GM21528 (cell line): Measurements from ENCODE around the gene SLC6A6.

Experiments
- ATAC-seq: cut with Tn5 transposase; IDR thresholded peaks from one replicate; pipeline ENCODE4 v1.9.1; 2021; ENCODE audit warnings: mild to moderate bottlenecking, moderate library complexity; ENCODE audit not compliant: unreplicated experiment, low FRiP score

Gene SLC6A6

DNA sequence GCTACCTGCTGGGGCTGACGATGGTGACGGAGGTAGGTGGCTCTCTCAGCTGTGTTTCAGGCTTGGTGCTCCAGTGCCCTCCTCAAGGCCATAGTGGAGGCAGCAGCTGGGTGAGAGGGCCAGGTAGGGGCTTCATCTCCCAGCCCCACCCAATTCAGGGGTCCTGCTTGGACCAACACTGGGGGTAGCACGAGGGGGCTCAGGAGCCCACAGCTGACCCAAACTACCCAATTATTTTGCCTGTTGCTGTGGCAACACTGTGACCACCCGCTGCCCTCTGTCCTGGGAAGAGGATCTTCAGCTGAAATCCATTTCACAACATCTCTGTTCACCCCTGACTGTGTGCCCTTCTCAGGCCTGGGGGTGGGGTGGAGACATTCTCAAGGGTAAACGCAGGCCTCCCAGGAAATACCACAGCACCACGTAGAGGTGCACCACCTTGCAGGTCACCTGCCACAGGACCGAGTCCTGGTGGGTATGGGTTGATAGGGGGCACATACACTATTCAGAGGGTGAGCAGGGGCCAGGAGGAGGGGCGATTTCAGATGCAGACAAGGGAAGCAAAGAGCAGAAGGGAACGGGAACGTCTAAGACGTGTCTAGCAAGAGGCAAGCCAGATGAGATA lies 75.0 kb downstream of the SLC6A6 start:
- no peak for ATAC-seq

DNA sequence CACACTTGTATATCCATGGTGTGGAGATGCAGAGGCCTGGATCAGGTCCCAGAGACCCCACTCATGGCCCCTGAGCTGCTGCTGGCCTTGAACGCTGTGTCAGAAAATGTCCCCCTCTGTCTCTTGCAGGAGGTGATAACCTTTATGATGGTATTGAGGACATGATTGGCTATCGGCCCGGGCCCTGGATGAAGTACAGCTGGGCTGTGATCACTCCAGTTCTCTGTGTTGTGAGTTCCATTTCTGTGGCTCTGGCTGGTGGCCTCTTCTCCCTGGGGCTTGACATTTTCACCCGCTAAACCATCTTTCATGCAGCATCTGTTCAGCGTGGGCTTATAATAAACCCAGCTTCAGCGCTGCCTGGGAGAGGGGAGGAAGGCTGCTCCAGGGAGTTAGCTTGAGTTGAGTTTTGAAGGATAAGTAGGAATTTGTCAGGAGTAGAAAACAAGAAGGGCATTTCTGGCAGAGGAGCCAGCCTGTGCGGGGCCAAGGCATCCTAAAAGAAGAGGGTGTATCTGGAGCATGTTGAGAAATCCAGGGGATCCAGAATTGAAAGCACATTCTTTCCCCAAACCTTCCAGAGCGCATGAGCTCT lies 76.6 kb downstream of the SLC6A6 start:
- ATAC-seq: no peak

DNA sequence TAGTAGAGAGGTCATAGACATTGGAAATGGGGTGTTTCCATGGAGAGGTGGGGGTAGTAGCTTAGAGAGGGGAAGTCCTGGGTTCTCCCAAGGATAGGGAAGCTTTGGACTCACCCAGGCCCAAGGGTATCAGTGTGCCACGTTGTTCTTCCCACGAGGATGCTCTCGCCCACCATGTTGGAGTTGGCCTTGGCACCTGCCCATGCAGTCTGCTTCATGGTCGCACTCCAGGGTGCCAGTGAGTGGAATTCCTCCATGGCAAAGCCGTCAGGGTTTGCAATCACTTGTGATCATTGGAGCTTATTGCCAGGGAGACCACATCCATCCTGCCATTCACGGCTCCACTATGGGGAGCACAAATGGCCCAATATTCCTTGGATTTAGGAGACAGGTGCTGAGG lies 77.2 kb downstream of the SLC6A6 start:
- ATAC-seq: no peak

DNA sequence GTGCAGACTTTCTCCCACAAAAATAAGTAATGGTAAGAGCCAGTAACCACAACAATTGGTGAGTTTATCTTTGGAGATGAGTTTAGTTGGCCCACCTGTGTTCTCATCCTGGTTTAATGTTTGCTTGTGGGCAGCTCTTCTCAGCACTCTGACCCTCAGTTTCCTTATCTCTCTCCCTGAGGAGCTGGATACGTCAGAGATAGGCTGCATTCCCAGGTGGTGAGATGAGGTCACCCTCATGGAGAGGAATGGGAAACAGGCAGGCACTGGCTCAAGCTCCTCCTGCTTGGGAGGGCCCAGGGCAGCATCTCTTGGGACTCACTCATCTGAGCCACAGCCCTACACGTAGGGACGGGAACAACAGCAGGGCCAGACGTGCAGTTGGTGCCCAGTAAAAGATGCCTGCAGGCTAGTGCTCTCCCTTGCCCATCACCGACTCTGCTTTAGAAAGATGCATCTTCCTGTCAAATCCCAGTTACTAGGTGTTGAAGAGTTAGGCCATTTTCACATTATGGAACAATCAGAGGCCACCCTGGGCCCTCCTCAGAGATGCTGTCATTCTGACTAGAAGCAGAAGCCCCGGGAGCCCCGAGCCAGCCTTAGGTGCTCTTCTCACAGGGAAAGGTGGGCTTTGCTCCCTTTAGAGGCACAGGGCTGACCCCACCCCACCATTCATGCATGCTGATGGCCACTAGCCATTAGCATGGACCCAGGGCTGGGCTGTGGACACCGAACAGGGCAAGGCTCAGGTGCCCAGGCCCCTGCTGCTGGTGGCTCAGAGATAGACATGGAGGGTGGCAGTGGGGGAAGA lies 78.0 kb downstream of the SLC6A6 start:
- ATAC-seq: no peak

DNA sequence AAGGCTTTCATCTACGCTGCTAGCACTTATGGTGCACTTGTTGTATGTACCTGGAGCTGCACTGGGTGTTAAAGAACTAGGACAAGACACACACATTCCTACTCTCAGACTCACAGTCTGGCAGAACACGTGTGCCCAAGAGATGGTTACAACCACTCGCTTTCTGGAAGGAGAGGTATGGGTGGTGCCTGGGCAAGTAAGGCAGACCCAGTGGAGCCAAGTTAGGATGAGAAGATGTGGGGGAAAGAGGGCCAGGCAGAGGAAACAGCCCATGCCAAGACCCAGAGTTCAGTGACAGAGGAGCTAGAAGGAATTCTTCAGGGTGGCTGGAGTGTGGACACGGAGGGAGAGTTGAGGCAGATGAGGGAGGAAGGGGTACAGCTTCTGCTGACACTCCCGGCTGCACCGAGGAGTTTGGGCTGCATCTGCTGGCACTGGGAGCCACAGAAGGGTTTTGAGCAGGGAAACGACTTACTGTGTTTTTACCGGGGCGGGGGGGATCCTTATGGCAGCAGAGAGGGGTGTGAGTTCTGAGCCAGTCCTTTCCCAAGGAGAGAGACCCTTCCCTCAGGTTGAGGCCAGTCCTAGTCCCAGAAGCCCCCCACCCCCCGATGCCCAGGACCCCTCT lies 78.7 kb downstream of the SLC6A6 start:
- no peak for ATAC-seq

DNA sequence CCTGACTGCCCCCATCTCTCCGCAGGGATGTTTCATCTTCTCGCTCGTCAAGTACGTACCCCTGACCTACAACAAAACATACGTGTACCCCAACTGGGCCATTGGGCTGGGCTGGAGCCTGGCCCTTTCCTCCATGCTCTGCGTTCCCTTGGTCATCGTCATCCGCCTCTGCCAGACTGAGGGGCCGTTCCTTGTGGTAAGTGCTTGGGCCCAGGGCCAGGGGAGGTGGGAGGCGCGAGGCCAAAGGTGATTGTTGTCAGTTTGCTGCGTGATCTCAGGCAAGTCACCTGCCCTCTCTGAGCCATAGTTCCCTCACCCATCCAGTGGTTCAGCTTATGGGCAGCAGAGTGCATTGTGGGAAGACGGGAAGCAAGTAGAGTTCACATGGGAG lies 79.2 kb downstream of the SLC6A6 start:
- no peak for ATAC-seq

DNA sequence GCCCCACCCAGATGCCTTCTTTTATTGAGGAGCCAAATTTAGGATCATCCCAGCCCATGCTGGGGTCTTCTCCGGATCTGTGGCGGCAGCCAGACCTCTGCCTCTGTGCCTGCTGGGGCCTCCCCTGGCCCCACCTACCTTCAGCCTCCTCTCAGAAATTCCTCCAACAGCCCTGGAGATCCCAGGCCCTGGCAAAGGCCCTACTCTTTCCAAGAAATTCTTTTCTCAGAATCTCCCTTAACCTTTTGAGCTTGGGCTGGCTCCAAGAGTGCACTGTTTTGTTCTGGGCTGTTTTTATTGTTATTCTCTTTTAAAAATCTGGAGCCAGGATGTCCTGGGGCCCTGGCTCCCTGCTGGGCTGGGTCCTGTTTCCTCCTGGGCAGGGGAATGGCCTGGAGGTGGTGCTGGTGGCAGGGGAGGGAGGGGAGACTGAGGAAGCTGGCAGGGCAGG lies 79.9 kb downstream of the SLC6A6 start:
- no peak for ATAC-seq

DNA sequence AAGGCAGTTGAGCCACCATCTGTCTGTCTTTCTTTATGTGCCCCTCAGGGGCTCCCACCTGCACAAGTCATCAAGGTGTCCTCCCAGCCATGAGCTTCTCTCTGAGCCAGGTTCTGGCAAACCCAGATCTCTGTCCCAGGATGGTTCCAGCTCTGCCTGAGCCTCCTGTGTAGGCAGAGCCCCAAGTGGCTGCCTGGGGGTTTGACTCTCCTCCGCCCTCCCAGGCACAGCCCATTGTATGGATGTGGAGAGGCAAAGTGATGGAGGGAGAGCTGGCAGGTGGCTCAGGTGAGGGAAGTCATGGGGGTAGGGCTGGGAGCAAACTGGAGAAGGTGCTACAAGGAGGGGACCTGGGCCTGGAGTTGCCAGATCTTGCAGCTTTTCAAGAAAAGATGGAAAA lies 80.9 kb downstream of the SLC6A6 start:
- no peak for ATAC-seq

DNA sequence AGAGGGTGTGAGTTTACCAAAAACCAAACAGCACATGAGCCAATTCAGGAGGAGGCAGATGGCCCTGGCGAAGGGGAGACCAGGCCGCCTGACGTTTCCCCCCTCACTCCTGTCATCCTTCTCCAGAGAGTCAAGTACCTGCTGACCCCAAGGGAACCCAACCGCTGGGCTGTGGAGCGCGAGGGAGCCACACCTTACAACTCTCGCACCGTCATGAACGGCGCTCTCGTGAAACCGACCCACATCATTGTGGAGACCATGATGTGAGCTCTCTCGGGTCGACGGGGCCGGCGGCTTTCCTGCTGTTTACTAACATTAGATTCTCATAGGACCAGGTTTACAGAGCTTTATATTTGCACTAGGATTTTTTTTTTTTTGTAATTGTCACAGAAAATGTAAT lies 82.3 kb downstream of the SLC6A6 start:
- ATAC-seq: no peak

DNA sequence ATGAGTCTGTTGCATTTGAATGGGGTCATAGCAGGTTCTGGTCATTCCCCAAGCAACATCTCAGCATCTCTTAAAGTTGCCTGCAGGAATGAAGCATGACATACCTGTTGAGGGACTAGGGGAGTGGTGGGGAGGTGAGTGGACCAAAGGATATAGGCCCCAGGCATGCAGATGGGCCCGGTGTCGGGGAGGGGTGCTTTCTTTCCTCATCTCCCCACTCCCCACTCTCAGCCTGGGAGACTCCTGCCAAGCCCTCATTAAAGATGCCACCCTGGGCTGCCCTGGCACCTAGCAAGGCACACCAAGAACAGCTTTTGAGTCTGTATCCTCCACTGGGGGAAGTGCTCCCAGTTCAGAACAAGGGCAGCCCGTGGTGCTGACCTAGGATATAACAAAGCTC lies 83.6 kb downstream of the SLC6A6 start:
- no peak for ATAC-seq

DNA sequence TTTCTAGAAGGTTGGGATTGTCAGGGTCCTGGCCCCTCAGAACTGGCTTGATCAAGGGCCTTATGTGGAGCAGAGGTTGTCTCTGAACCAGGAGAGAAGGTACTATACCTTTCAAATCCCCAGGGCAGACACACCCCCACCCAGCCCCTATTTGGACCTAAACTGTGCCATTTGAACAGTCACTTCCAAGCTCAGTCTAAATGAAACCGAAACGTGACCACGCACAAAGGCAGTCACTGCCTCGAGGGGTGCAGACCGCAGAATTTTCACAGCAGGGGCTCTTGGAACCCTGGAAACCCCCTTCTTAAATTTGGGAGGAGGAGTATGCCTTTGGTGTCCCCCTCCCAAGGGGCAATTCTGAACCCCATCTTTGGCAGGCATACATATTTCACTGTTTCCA lies 84.1 kb downstream of the SLC6A6 start:
- ATAC-seq: no peak

DNA sequence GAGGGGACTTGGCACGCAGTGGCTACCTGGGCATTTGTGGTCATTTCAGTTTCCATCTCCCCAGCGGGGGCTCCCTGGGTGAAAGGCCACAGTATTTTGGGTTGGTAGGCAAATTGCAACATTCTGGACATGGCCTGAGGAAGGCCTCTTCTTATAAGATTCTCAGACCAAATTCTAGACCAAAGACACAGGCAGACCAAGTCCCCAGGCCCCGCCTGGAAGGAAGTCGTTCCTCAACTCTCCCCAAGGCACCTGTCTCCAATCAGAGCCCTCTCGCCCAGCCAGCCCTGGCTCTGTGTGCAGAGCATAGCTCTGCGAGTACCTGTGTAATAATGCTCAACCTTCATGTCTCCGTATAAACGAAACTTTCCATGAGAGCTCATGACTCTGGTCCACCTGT lies 84.7 kb downstream of the SLC6A6 start:
- ATAC-seq: no peak

DNA sequence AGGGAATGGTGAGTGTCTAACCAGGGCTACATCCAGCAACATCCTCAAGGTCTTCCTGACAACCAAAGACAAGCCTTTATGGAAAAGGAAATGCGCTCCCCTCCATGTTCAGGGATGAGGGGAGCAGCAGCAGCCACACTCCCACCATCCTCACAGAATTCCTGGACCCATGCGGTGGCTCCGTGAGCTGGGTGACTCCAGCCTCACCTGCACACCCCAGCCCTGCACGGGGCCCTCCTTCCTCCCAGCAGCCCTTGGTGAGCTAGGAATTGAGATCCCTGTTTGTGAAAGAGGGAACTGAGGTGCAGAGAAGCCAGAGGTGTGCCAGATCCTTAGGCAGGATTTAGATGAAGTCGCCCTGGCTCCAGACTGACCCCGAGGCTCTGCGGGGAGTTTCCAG lies 85.4 kb downstream of the SLC6A6 start:
- no peak for ATAC-seq

DNA sequence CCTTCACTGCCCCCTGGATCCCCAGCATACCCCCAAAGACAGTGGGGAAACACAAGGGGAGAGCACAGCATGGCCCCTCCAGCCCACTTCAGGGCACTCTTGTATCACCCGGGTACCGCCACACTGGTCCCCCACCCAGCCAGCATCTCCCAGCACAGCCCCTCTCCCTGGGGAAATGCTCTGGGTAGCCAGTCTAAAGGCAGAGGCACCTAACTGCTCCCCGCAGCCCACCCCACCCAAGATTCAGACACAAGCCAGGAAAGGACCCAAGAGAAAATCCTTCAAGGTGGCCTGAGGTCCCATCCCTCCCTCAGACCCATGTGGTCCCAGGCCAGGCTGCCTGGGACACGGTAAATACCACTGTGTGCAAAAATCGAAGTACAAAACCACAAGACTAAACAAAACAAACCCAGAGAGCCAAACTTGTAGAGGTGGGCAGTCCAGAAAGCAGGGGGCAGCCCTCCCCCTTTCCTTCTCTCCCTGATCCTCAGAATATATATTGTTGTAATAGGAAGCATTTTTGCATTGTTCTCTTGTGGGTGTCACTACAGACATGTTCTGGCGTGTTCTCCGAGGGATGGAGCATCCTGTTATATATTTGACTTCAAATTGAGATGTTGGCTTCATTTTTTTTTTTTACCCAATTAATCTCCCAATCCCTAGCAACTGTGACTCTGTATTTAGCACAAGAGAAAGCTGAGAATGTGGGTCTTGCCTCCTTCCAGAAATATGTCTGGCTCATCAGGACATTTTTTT lies 86.1 kb downstream of the SLC6A6 start:
- no peak for ATAC-seq

DNA sequence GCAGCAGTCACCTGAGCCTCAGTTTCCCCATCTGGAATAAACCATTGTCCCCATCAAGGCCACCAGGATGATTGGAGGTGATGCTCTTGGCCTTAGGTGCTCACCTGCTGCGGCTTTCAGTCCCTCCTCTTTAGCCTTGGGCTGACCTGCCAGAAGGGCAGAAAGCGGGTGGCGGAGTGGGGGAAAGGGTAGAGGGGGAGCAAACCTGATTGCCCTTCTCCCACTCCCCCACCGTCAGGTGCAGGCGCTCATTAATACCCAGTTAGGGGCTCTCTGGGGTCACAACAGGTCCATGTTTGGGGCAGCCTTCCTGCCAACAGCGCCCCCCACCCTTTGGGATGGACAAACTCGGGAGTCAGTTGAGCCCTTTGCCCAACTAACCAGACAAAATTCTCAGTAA lies 87.2 kb downstream of the SLC6A6 start:
- no peak for ATAC-seq

DNA sequence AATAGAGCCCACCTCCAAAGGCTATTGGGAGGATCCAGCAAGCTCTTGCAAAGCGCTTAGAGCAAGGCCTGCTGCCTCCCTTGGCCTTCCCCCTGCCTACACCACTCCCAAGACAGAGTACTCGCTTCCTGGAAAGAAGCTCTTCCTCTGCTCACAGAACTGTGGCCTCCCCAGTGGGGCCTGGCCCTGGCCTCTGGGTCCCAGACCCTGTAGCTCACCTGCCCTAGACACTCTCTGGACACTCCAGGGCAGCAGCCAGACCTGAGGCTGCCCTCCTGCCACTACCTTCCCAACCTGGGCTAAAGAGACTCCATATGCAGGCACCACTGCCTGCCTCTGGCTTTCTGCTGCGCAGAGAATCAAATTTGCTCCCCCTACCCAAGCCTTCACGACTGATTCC lies 87.8 kb downstream of the SLC6A6 start:
- ATAC-seq: no peak

DNA sequence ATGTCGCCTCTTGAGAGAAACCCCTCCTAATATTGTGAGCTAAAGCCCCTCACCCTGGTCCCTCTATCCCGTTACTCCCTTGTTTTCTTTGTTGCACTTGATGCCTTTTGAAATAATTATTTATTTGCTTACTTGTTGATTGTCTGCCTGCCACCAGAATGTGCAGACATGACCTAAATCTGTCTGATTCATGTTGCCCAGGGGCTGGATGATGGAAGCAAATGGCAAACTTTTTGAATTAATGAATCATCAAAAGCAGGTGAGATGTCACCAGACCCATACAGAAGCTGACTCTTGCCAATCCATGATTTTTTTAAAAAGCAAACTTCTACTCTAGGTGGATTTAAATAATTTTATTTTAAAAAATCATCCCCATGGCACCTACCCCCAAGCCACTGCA lies 88.4 kb downstream of the SLC6A6 start:
- ATAC-seq: no peak

DNA sequence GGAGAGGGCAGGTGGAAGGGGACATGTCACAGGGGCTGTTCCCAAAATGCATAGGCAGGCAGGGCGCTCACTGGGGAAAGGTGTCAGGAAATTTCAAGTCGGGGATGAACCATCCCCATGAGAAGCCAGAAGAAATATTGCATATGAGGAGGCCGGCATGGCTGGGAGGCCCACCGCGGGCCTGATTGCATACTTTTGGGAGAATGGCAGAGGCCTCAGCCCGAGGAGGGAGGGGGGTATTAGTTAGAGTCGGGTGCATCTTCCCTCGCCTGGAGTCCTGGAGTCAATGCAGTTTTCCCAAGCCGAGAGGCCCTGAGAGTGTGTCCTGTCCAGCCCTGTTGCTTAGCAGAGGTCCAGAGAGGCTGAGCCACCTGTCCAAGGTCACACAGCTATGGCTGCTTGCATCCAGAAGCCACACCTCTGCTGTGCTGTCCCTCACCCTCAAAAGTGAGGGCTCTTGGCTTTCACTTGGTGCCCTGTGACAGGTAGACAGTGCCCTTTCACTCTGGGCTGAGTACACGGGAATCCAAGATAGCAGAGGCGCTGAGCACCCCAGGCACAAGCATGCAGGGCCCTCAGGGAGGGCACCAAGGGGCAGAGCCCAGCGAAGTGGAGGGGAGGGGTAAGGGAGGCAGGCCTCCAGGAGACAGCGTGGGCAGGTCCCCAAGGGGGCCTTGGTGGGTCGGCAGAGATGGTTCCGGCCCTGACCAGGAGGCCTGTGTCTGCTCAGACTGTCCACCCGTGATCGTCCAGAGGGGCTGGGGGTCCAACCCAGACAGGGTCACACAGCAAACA lies 89.2 kb downstream of the SLC6A6 start:
- no peak for ATAC-seq

DNA sequence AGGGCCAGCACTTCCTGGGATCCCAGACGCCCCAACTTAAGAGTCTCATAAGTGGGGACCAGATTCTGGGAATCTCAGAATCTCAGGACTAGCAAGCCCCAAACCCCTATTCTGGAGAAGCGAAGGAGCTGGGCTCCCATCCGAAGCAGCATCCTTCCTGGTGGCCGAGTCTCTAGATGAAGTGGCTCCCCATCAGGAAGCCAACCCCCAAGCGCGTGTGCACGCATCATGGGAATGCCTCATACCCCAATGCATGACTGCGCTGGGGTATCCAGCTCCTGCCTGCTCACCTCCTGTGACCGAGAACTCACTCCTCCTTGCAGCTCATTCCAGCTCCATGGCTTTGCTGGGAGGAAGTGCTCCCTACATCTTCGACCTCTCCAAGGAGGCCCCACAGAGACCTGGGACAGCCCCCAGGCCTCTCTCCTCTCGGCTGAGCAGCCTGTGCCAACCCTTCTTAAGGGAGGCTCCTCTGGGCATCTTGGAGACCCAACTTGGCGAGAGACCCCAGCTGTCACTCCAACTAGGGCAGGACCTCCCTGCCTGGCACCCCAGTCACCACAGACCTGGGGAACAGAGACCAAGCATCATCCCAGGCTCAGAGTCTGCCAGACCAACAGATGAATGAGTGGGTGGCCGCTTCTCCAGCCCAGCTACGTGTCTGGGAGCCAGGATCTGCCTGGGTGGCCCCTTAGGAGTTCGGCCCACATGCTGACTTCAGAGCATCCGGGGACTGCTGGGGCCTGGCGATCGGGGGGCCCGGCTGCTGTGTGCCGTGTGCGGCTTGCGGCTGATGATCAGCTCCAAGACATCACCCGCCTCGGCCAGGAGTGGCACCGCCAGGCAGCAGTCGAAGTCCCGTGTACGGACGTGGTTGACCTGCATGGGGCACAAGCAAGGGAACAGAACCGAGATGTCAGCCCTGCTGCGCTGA lies 90.8 kb downstream of the SLC6A6 start:
- ATAC-seq: no peak
